HepG2 (cell line): Measurements from ENCODE around the gene YY1. TPM values are rescaled to one million over a fixed set of nuclear protein-coding genes. Genes with fewer than 3 reads are reported as not detected.

ENCODE experiments used
- ATAC-seq: fragments of 200-7000 bp; cut with Tn5 transposase; 3 replicates; pipeline ENCODE4 v1.9.1; 2020; ENCODE audit warnings: mild to moderate bottlenecking, moderate library complexity
- BruUV-seq: library from RNA; stranded (reverse); fragments of 400-500 nt; replicated peaks from 2 replicates; lab custom pipeline; 2021; lab: Mats Ljungman, UMichigan
- CTCF ChIA-PET: fragments of 300-600 bp; formaldehyde crosslinking; extraction: SDS; loops from one replicate; lab custom pipeline; 2021; ENCODE audit warnings: low total read pairs, inconsistent platforms, low intra/inter-chr PET ratio; lab: Yijun Ruan, JAX
- POLR2A ChIA-PET: fragments of 350-600 bp; sonication (Branson Sonifier 250); formaldehyde crosslinking; loops from one replicate; lab custom pipeline; 2020; ENCODE audit warnings: antibody characterized with exemption, inconsistent platforms; lab: Yijun Ruan, JAX
- DNase-seq: peaks from one replicate; pipeline ENCODE4 v3.0.0-alpha.2; 2015; ENCODE audit warnings: low spot score
- FAIRE-seq: peaks from 3 replicates; lab custom pipeline; 2011; peaks lifted over from hg19 to GRCh38; lab: Jason Lieb, UNC
- H2AFZ ChIP-seq: one replicate; pipeline ENCODE4 v1.6.1; 2011; ENCODE audit warnings: low read length, inconsistent platforms
- H3K27ac ChIP-seq: fragments of 300-600 bp; 3 replicates; pipeline ENCODE4 v1.8.0; 2011; ENCODE audit warnings: mixed run types, mild to moderate bottlenecking, mixed read lengths, low read length, inconsistent platforms; ENCODE audit not compliant: insufficient read depth; ENCODE audit errors: extremely low read length
- H3K27me3 ChIP-seq, 2 experiments: fragments of 200-600 bp in 1 of 2; 2 replicates in 1 of 2; 3 replicates in 1 of 2; pipeline versions ENCODE4 v1.6.0 to v1.8.0; 2011; ENCODE audit warnings: low read length in 2 of 2, mild to moderate bottlenecking in 2 of 2, moderate library complexity in 2 of 2, inconsistent platforms in 1 of 2; ENCODE audit not compliant: insufficient read depth in 2 of 2, control insufficient read depth in 1 of 2
- H3K36me3 ChIP-seq, 2 experiments: fragments of 200-600 bp in 1 of 2; replicated peaks in 1 of 2; 2 replicates in 1 of 2; 3 replicates in 1 of 2; pipeline versions ENCODE4 v1.5.1 to v1.8.0; 2011; ENCODE audit warnings: low read length in 2 of 2, inconsistent platforms in 1 of 2; ENCODE audit not compliant: insufficient read depth in 2 of 2, control insufficient read depth in 1 of 2
- H3K4me1 ChIP-seq: 2 replicates; pipeline ENCODE4 v1.5.1; 2012; ENCODE audit warnings: low read length, inconsistent platforms; ENCODE audit not compliant: insufficient read depth
- H3K4me2 ChIP-seq: 2 replicates; pipeline ENCODE4 v1.6.0; 2011; ENCODE audit warnings: low read depth, low read length, inconsistent platforms
- H3K4me3 ChIP-seq, 3 experiments: fragments of 200-600 bp in 1 of 3; sonication (generic), shearing (Covaris generic) in 1 of 3; replicated peaks in 1 of 3; 2 replicates each; pipeline ENCODE4 v1.5.1; 2011 to 2016; ENCODE audit warnings: low read length in 3 of 3, inconsistent platforms in 2 of 3, low read depth in 2 of 3, mild to moderate bottlenecking in 2 of 3, control low read depth in 1 of 3, mixed read lengths in 1 of 3; ENCODE audit not compliant: insufficient read depth in 1 of 3
- H3K79me2 ChIP-seq: one replicate; pipeline ENCODE4 v1.6.1; 2011; ENCODE audit warnings: low read length, inconsistent platforms; ENCODE audit not compliant: insufficient read depth
- H3K9ac ChIP-seq: 2 replicates; pipeline ENCODE4 v1.6.0; 2011; ENCODE audit warnings: mild to moderate bottlenecking, low read depth, low read length, inconsistent platforms; ENCODE audit not compliant: insufficient read depth
- H3K9me3 ChIP-seq: 2 replicates; pipeline ENCODE4 v1.5.1; 2012; ENCODE audit warnings: mild to moderate bottlenecking, low read length
- H4K20me1 ChIP-seq: 2 replicates; pipeline ENCODE4 v1.6.0; 2011; ENCODE audit warnings: inconsistent platforms, mild to moderate bottlenecking, low read length, moderate library complexity; ENCODE audit not compliant: insufficient read depth
- AGO2 ChIP-seq: fragments of 200-400 bp; formaldehyde crosslinking; optimal IDR thresholded peaks from 2 replicates; pipeline ENCODE3; 2017; ENCODE audit warnings: mild to moderate bottlenecking, low read depth, low read length, moderate library complexity
- BORCS8-MEF2B ChIP-seq: sonication (generic); formaldehyde crosslinking; IDR thresholded peaks from 2 replicates; pipeline ENCODE4 v1.8.0; 2022; ENCODE audit warnings: mild to moderate bottlenecking, missing genetic modification reagents
- DZIP1 ChIP-seq: sonication (generic); formaldehyde crosslinking; IDR thresholded peaks from 2 replicates; pipeline ENCODE4 v1.5.0; 2020; ENCODE audit warnings: mild to moderate bottlenecking, missing genetic modification reagents
- EED ChIP-seq: sonication (generic); formaldehyde crosslinking; IDR thresholded peaks from 2 replicates; pipeline ENCODE4 v1.5.0; 2020; ENCODE audit warnings: mild to moderate bottlenecking, missing genetic modification reagents
- MAF1 ChIP-seq: sonication (generic); formaldehyde crosslinking; IDR thresholded peaks from 2 replicates; pipeline ENCODE4 v1.5.0; 2020; ENCODE audit warnings: missing genetic modification reagents, borderline replicate concordance
- RFX3 ChIP-seq: IDR thresholded peaks from 2 replicates; pipeline ENCODE4 v1.6.1; 2016; ENCODE audit warnings: missing biosample characterization, missing genetic modification reagents
- RNF2 ChIP-seq: fragments of 450-650 bp; conservative IDR thresholded peaks from 2 replicates; pipeline ENCODE4 v1.6.1; 2016; ENCODE audit warnings: low read depth
- RORA ChIP-seq: sonication (generic); formaldehyde crosslinking; IDR thresholded peaks from 2 replicates; pipeline ENCODE4 v1.5.0; 2020; ENCODE audit warnings: mild to moderate bottlenecking, missing genetic modification reagents, moderate library complexity
- SAFB2 ChIP-seq: sonication (generic); formaldehyde crosslinking; IDR thresholded peaks from 2 replicates; pipeline ENCODE4 v1.5.1; 2020; ENCODE audit warnings: missing genetic modification reagents, low read depth, mild to moderate bottlenecking, borderline replicate concordance
- SRSF4 ChIP-seq: fragments of 200-400 bp; formaldehyde crosslinking; IDR thresholded peaks from one replicate; pipeline ENCODE4 v1.6.1; 2018; ENCODE audit warnings: mild to moderate bottlenecking, low read depth, low read length, moderate library complexity; ENCODE audit not compliant: poor library complexity, severe bottlenecking
- TEAD2 ChIP-seq: sonication (generic); formaldehyde crosslinking; IDR thresholded peaks from 2 replicates; pipeline ENCODE4 v1.9.0; 2021; ENCODE audit warnings: missing genetic modification reagents
- ZFP1 ChIP-seq: IDR thresholded peaks from 2 replicates; pipeline ENCODE4 v1.6.1; 2016
- ZNF18 ChIP-seq: sonication (generic); formaldehyde crosslinking; IDR thresholded peaks from 2 replicates; pipeline ENCODE4 v1.8.0; 2022; ENCODE audit warnings: mild to moderate bottlenecking, missing genetic modification reagents; ENCODE audit not compliant: insufficient replicate concordance
- ZNF460 ChIP-seq: sonication (generic); formaldehyde crosslinking; IDR thresholded peaks from 2 replicates; pipeline ENCODE4 v1.5.1; 2020; ENCODE audit warnings: missing genetic modification reagents, mild to moderate bottlenecking, borderline replicate concordance
- ZNF574 ChIP-seq: sonication (generic); formaldehyde crosslinking; IDR thresholded peaks from 2 replicates; pipeline ENCODE4 v1.4.0; 2020; ENCODE audit warnings: missing genetic modification reagents
- ZNF674 ChIP-seq: sonication (generic); formaldehyde crosslinking; IDR thresholded peaks from 2 replicates; pipeline ENCODE4 v1.5.0; 2020; ENCODE audit warnings: low read depth, mild to moderate bottlenecking, missing genetic modification reagents
- ZNF746 ChIP-seq: sonication (generic); formaldehyde crosslinking; IDR thresholded peaks from 2 replicates; pipeline ENCODE4 v1.8.0; 2022; ENCODE audit warnings: mild to moderate bottlenecking, missing genetic modification reagents
- WGBS: methylation state at CpG from one replicate; pipeline ENCODE4 v1.1.6; 2017; ENCODE audit warnings: low lambda C conversion rate; 5-methylcytosine and 5-hydroxymethylcytosine counted together
- in situ Hi-C: cut with HindIII; loops from 2 replicates; pipeline ENCODE4 v1.10.0; 2017; ENCODE audit warnings: low pct_unique_long_range_greater_than_20kb; ENCODE audit not compliant: extremely low pct_ligation_motif_present
- intact Hi-C: fragments of 100-400 bp; cut with micrococcal nuclease; formaldehyde crosslinking; loops from one replicate; pipeline ENCODE4 v1.10.0; 2022; ENCODE audit not compliant: unreplicated experiment
- polyA plus RNA-seq, 8 experiments: library from polyadenylated mRNA; depleted of rRNA in 3 of 8; stranded (reverse) in 7 of 8; unstranded in 1 of 8; fragments of >200 nt; fragmentation: Illumina TruSeq in 4 of 8; extraction: Trizol in 4 of 8; gene quantifications; 2 replicates each; pipeline versions ENCODE4 v1.2.1 to v1.2.3, GENCODE V29; 2011 to 2016; ENCODE audit warnings: low read depth in 4 of 8, missing spikeins in 1 of 8, mixed read lengths in 1 of 8; ENCODE audit not compliant: insufficient read depth in 1 of 8
- total RNA-seq, 5 experiments: library from RNA; depleted of rRNA; stranded (reverse); fragments of >200 nt; fragmentation: Illumina TruSeq; extraction: Trizol; gene quantifications; 2 replicates each; pipeline ENCODE4 v1.2.3, GENCODE V29; 2016; ENCODE audit warnings: low read depth in 1 of 5

The YY1 gene
- total and polyA plus RNA-seq, 2 of the 13 experiments (the other 11 are each of a cell fraction or from before 2014, with no cell fraction given), result 29.4 to 68.1 TPM

DNA sequence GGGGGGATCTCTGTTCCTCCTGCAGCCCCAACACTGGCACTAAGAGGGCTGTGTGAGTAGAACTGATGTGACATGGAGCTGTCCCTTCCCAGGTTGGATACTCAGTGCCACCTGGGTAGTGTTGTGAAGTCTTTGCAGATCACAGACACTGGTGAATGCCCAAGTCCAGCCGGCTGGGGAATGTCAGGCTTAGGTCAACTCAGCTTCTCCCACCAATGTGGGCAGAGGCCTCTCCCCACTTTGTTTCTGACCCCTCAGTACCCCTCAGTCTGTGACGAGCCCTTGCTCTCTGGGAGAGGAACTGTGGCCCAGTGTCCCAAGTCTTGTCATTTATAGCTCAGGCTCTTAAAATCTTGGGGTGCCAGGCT is 56.0 kb downstream of the YY1 start (continued):
- TF ChIP-seq MAF1 (CRISPR knock-in tag), result no peak

- no peaks in the 10 kb centered on the region; a peak in 1 of 5 replicates for H3K36me3 ChIP-seq
- no peak overlapping the region for H2AFZ ChIP-seq
- H3K4me2 ChIP-seq, result no peak overlapping the region
- BruUV-seq, result no TSS peak
- H4K20me1 ChIP-seq, result no peaks in the 10 kb centered on the region
- no peak overlapping the region for H3K9ac ChIP-seq
- FAIRE-seq (no peak), ATAC-seq (no peak), DNase-seq (no peak)
- no peak overlapping the region for H3K27ac ChIP-seq
- H3K4me1 ChIP-seq, result peaks cover 37% of the 10 kb centered on the region
- ChIA-PET POLR2A (interaction anchor here (0.9 kb wide), 1 partner anchor 10 kb away, joined by 3 read pairs; no protein-coding TSS in a partner anchor), CTCF (no interaction called here)
- in situ Hi-C loops, result no loop called here
- H3K9me3 ChIP-seq, result no peaks in the 10 kb centered on the region
- intact Hi-C loops, result no loop called here
- H3K4me3 ChIP-seq, result no peak overlapping the region
- no peaks in the 10 kb centered on the region for H3K79me2 ChIP-seq
- 95% methylated on average over 11 of the region's 16 CpGs for WGBS
- H3K27me3 ChIP-seq, result no peaks in the 10 kb centered on the region
- TF ChIP-seq AGO2 (no peak), ZNF574 (no peak), SRSF4 (no peak), RORA (no peak), ZNF460 (CRISPR knock-in tag) (no peak), DZIP1 (no peak), RNF2 (no peak), RFX3 (CRISPR knock-in tag) (no peak), BORCS8-MEF2B (no peak), ZFP1 (no peak), EED (no peak), ZNF18 (CRISPR knock-in tag) (no peak), SAFB2 (no peak), ZNF746 (CRISPR knock-in tag) (no peak), TEAD2 (CRISPR knock-in tag) (no peak), ZNF674 (CRISPR knock-in tag) (no peak)
These were observed 56.6 kb downstream of the YY1 start for GRCh38 chr14:100295376-100296105.
